K562 (cell line): ENCODE results near the gene CRY2. TPM values are rescaled to one million over a fixed set of nuclear protein-coding genes. Genes with fewer than 3 reads are reported as not detected.
A peak's percentile ranks its signal among the peaks of the same experiment; 100 is the strongest.

Source experiments
- BHLHE40 ChIP-seq: IDR thresholded peaks from 2 replicates; pipeline ENCODE4 v1.6.1; 2011; ENCODE audit warnings: low read length, improper control_type of control experiment
- ELF2 ChIP-seq: fragments of 250-450 bp; sonication (Bioruptor Pico); IDR thresholded peaks from 2 replicates; pipeline ENCODE4 v1.5.0; 2021; ENCODE audit warnings: mild to moderate bottlenecking
- HDAC6 ChIP-seq: IDR thresholded peaks from 2 replicates; pipeline ENCODE4 v1.6.1; 2012; ENCODE audit warnings: low read depth, mild to moderate bottlenecking, control low read depth, inconsistent platforms, low read length, moderate library complexity
- KLF1 ChIP-seq: fragments of 450-650 bp; IDR thresholded peaks from 2 replicates; pipeline ENCODE4 v1.6.1; 2016; ENCODE audit warnings: missing genetic modification characterization, missing compliant biosample characterization
- NFIC ChIP-seq: fragments of 450-650 bp; IDR thresholded peaks from 2 replicates; pipeline ENCODE4 v1.6.1; 2017; ENCODE audit warnings: mild to moderate bottlenecking, inconsistent platforms
- NR3C1 ChIP-seq: sonication (generic); formaldehyde crosslinking; IDR thresholded peaks from 2 replicates; pipeline ENCODE4 v1.8.1; 2022; ENCODE audit warnings: missing genetic modification reagents
- NRF1 ChIP-seq, 2 experiments: fragments of 450-650 bp; IDR thresholded peaks in 1 of 2; conservative IDR thresholded peaks in 1 of 2; 2 replicates each; pipeline ENCODE4 v1.6.1; 2014; ENCODE audit warnings: mild to moderate bottlenecking in 2 of 2
- POLR2B ChIP-seq: fragments of 450-650 bp; IDR thresholded peaks from 2 replicates; pipeline ENCODE4 v1.6.1; 2018; ENCODE audit warnings: low read depth; ENCODE audit not compliant: partially characterized antibody
- POLR2G ChIP-seq: fragments of 200-400 bp; formaldehyde crosslinking; IDR thresholded peaks from 2 replicates; pipeline ENCODE4 v1.6.1; 2017; ENCODE audit warnings: low read depth, mild to moderate bottlenecking, antibody characterized with exemption, low read length, moderate library complexity
- SAFB2 ChIP-seq: fragments of 200-400 bp; formaldehyde crosslinking; IDR thresholded peaks from 2 replicates; pipeline ENCODE4 v1.6.1; 2018; ENCODE audit warnings: borderline replicate concordance, low read length, low read depth, moderate library complexity; ENCODE audit not compliant: severe bottlenecking
- ZNF224 ChIP-seq: sonication (generic); formaldehyde crosslinking; IDR thresholded peaks from 2 replicates; pipeline ENCODE4 v1.8.0; 2022; ENCODE audit warnings: mild to moderate bottlenecking, missing genetic modification reagents
- ZNF79 ChIP-seq: fragments of 250-450 bp; sonication (Bioruptor Pico); IDR thresholded peaks from 2 replicates; pipeline ENCODE4 v1.4.0; 2020; ENCODE audit warnings: low read depth, mild to moderate bottlenecking, moderate library complexity
- ZSCAN29 ChIP-seq: fragments of 450-650 bp; IDR thresholded peaks from 2 replicates; pipeline ENCODE4 v1.6.1; 2017
- polyA plus RNA-seq, 8 experiments: library from polyadenylated mRNA; depleted of rRNA in 4 of 8; stranded (reverse) in 5 of 8; unstranded in 3 of 8; fragments of >200 nt; fragmentation: Nextera tagmentation in 2 of 8; fragmentation: Illumina TruSeq in 1 of 8; extraction: Ambion mirVana in 2 of 8; extraction: Trizol in 1 of 8; gene quantifications; 2 replicates each; pipeline versions ENCODE4 v1.2.1 to v1.2.3, GENCODE V29; 2011 to 2014; ENCODE audit warnings: inconsistent platforms in 1 of 8, missing spikeins in 1 of 8
- total RNA-seq, 7 experiments: library from RNA; depleted of rRNA in 6 of 7; stranded (reverse); fragments of >200 nt in 6 of 7; fragmentation: Illumina TruSeq in 2 of 7; extraction: Trizol in 2 of 7; gene quantifications; 2 replicates each; pipeline versions ENCODE4 v1.2.1 to v1.2.3, GENCODE V29; 2011 to 2021; ENCODE audit warnings: low replicate concordance in 1 of 7
- TF ChIP-seq, protein P1 (sequence below): fragments of 250-450 bp; sonication (Bioruptor Pico); IDR thresholded peaks from 2 replicates; pipeline ENCODE4 v1.5.0; 2022; ENCODE audit warnings: mild to moderate bottlenecking
- TF ChIP-seq, protein P2 (sequence below): fragments of 250-450 bp; sonication (Bioruptor Pico); IDR thresholded peaks from 2 replicates; pipeline ENCODE4 v1.9.0; 2021; ENCODE audit warnings: mild to moderate bottlenecking, inconsistent platforms
- TF ChIP-seq, protein P3 (sequence below): fragments of 450-650 bp; formaldehyde crosslinking; IDR thresholded peaks from 2 replicates; pipeline ENCODE4 v1.4.0; 2020; ENCODE audit warnings: mild to moderate bottlenecking, moderate library complexity
- TF ChIP-seq, protein P4 (sequence below): sonication (generic); formaldehyde crosslinking; IDR thresholded peaks from 2 replicates; pipeline ENCODE4 v1.8.0; 2022; ENCODE audit warnings: missing genetic modification reagents, mild to moderate bottlenecking, moderate library complexity, borderline replicate concordance

The CRY2 gene
- total and polyA plus RNA-seq, 9 of the 15 experiments (the other 6 are each of a cell fraction or from before 2014, with no cell fraction given), result 2.3 to 23.9 (median 14.8) TPM

DNA sequence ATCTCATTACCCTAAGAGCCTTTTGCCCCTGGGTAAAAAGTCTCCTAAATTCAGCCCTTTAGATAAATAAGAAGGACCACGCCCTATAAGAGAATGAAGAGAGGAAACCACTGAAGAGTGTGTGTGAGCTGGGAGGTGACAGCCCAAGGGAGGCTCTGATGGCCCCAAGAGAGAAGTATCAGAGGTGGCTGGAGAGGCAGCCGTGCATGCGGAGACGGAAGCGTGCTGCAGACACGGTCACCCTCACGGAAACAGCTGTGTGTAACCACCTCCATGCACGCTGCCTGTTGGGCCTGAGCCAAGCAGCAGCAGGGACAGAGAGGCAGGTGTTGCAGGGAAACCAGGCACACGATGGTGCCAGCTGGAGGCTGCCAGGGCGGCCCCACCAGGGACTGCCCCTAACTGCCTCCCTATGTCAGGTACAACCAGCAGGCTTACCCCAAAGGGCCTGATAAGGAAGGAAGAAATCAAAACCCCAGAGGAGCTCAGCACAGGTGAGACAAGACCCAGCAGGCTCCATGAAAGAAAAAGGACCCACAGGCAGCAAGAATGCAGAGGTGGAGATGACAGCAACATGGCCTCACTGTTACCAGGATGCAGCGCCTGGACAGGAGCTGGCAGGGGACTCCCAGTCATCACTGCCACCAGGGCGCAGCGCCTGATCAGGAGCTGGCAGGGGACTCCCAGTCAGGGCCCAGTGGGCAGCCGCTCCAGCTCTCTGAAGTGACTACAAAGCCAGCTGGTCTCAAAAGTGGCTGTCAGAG is 82.9 kb downstream of the CRY2 start (continued):
- TF ChIP-seq SAFB2 (no peak), BHLHE40 (peak; percentile 43; the same call in 1 of the 2 replicates), ZNF79 (CRISPR knock-in tag) (no peak), KLF1 (peak; percentile 74; the same call in 1 of the 2 replicates), NR3C1 (CRISPR knock-in tag) (0 out of 2 replicates have a peak, but pooled peaks have one; percentile 29), HDAC6 (no peak), NFIC (peak; percentile 75), POLR2B (no peak), ELF2 (no peak), POLR2G (peak; percentile 49), ZNF224 (CRISPR knock-in tag) (no peak), ZSCAN29 (no peak), NRF1 (conservative IDR thresholded peaks at IDR 0.05 in 1 of 2, IDR thresholded peaks at IDR 0.05 in 1 of 2) (no peak)
- TF ChIP-seq, protein P1, sequence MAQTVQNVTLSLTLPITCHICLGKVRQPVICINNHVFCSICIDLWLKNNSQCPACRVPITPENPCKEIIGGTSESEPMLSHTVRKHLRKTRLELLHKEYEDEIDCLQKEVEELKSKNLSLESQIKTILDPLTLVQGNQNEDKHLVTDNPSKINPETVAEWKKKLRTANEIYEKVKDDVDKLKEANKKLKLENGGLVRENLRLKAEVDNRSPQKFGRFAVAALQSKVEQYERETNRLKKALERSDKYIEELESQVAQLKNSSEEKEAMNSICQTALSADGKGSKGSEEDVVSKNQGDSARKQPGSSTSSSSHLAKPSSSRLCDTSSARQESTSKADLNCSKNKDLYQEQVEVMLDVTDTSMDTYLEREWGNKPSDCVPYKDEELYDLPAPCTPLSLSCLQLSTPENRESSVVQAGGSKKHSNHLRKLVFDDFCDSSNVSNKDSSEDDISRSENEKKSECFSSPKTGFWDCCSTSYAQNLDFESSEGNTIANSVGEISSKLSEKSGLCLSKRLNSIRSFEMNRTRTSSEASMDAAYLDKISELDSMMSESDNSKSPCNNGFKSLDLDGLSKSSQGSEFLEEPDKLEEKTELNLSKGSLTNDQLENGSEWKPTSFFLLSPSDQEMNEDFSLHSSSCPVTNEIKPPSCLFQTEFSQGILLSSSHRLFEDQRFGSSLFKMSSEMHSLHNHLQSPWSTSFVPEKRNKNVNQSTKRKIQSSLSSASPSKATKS (CRISPR knock-in tag), result no peak
- TF ChIP-seq, protein P2, sequence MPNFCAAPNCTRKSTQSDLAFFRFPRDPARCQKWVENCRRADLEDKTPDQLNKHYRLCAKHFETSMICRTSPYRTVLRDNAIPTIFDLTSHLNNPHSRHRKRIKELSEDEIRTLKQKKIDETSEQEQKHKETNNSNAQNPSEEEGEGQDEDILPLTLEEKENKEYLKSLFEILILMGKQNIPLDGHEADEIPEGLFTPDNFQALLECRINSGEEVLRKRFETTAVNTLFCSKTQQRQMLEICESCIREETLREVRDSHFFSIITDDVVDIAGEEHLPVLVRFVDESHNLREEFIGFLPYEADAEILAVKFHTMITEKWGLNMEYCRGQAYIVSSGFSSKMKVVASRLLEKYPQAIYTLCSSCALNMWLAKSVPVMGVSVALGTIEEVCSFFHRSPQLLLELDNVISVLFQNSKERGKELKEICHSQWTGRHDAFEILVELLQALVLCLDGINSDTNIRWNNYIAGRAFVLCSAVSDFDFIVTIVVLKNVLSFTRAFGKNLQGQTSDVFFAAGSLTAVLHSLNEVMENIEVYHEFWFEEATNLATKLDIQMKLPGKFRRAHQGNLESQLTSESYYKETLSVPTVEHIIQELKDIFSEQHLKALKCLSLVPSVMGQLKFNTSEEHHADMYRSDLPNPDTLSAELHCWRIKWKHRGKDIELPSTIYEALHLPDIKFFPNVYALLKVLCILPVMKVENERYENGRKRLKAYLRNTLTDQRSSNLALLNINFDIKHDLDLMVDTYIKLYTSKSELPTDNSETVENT (CRISPR knock-in tag), result no peak
- TF ChIP-seq, protein P3, sequence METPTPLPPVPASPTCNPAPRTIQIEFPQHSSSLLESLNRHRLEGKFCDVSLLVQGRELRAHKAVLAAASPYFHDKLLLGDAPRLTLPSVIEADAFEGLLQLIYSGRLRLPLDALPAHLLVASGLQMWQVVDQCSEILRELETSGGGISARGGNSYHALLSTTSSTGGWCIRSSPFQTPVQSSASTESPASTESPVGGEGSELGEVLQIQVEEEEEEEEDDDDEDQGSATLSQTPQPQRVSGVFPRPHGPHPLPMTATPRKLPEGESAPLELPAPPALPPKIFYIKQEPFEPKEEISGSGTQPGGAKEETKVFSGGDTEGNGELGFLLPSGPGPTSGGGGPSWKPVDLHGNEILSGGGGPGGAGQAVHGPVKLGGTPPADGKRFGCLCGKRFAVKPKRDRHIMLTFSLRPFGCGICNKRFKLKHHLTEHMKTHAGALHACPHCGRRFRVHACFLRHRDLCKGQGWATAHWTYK (CRISPR knock-in tag), result no peak
- TF ChIP-seq, protein P4, sequence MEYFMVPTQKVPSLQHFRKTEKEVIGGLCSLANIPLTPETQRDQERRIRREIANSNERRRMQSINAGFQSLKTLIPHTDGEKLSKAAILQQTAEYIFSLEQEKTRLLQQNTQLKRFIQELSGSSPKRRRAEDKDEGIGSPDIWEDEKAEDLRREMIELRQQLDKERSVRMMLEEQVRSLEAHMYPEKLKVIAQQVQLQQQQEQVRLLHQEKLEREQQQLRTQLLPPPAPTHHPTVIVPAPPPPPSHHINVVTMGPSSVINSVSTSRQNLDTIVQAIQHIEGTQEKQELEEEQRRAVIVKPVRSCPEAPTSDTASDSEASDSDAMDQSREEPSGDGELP (CRISPR knock-in tag), result peak; percentile 82; the same call in 1 of the 2 replicates
